GM12878 (cell line): ENCODE measurements around the gene GPR152. TPM values are rescaled to one million over a fixed set of nuclear protein-coding genes. Genes with fewer than 3 reads are reported as not detected.

Source experiments
- ATAC-seq: fragments of 200-7000 bp; cut with Tn5 transposase; 3 replicates; pipeline ENCODE4 v1.9.1; 2020; ENCODE audit warnings: mild to moderate bottlenecking, moderate library complexity
- BruUV-seq: library from RNA; stranded (reverse); fragments of 400-500 nt; replicated peaks from 2 replicates; lab custom pipeline; 2021; lab: Mats Ljungman, UMichigan
- CTCF ChIA-PET: fragments of 300-600 bp; sonication (Branson Sonifier 250); formaldehyde crosslinking; extraction: SDS; loops from one replicate; lab custom pipeline; 2021; ENCODE audit warnings: inconsistent platforms; lab: Yijun Ruan, JAX
- POLR2A ChIA-PET: fragments of 350-600 bp; formaldehyde crosslinking; extraction: SDS; loops from one replicate; lab custom pipeline; 2021; ENCODE audit warnings: inconsistent platforms; lab: Charles Lee
- RAD21 ChIA-PET: fragments of 300-600 bp; sonication (Branson Sonifier 250); formaldehyde crosslinking; loops from one replicate; lab custom pipeline; 2023; ENCODE audit warnings: antibody characterized with exemption; ENCODE audit not compliant: unreplicated experiment; lab: Charles Lee
- SMC1A ChIA-PET: fragments of 300-600 bp; sonication (Branson Sonifier 250); formaldehyde crosslinking; loops from one replicate; lab custom pipeline; 2023; ENCODE audit not compliant: unreplicated experiment, uncharacterized antibody; lab: Charles Lee
- DNase-seq: peaks from one replicate; pipeline ENCODE4 v3.0.0-alpha.2; 2011; ENCODE audit warnings: low read depth, low spot score
- FAIRE-seq: peaks from 3 replicates; lab custom pipeline; 2011; peaks lifted over from hg19 to GRCh38; lab: Jason Lieb, UNC
- H2AFZ ChIP-seq: 2 replicates; pipeline ENCODE4 v1.6.0; 2011; ENCODE audit warnings: low read depth, low read length, control low read depth; ENCODE audit not compliant: control insufficient read depth
- H3K27ac ChIP-seq: 2 replicates; pipeline ENCODE4 v1.5.1; 2011; ENCODE audit warnings: control low read depth; ENCODE audit not compliant: control insufficient read depth, insufficient read depth
- H3K27me3 ChIP-seq, 2 experiments: replicated peaks in 1 of 2; 2 replicates each; pipeline versions ENCODE4 v1.6.0 to v1.6.1; 2011; ENCODE audit warnings: low read length in 1 of 2; ENCODE audit not compliant: control insufficient read depth in 2 of 2, insufficient read depth in 2 of 2
- H3K36me3 ChIP-seq, 2 experiments: 2 replicates each; pipeline ENCODE4 v1.5.1; 2011; ENCODE audit warnings: low read length in 1 of 2; ENCODE audit not compliant: control insufficient read depth in 2 of 2, insufficient read depth in 2 of 2
- H3K4me1 ChIP-seq: 2 replicates; pipeline ENCODE4 v1.6.1; 2011; ENCODE audit warnings: mild to moderate bottlenecking, low read length, moderate library complexity, mixed read lengths; ENCODE audit not compliant: control insufficient read depth, insufficient read depth
- H3K4me2 ChIP-seq: 2 replicates; pipeline ENCODE4 v1.6.0; 2011; ENCODE audit warnings: control low read depth; ENCODE audit not compliant: control insufficient read depth, insufficient read depth
- H3K4me3 ChIP-seq: fragments of 200-600 bp; sonication (generic); 2 replicates; pipeline ENCODE4 v1.5.1; 2016
- H3K79me2 ChIP-seq: 2 replicates; pipeline ENCODE4 v1.6.0; 2011; ENCODE audit warnings: low read length; ENCODE audit not compliant: control insufficient read depth, insufficient read depth
- H3K9ac ChIP-seq: 2 replicates; pipeline ENCODE4 v1.8.0; 2011; ENCODE audit warnings: low read length, control low read depth, mixed read lengths; ENCODE audit not compliant: control insufficient read depth, insufficient read depth
- H3K9me3 ChIP-seq: replicated peaks from 3 replicates; pipeline ENCODE4 v1.5.1; 2011; ENCODE audit warnings: mild to moderate bottlenecking, low read length; ENCODE audit not compliant: control insufficient read depth, insufficient read depth
- H4K20me1 ChIP-seq: 2 replicates; pipeline ENCODE4 v1.6.0; 2011; ENCODE audit not compliant: control insufficient read depth, insufficient read depth
- FOXM1 ChIP-seq: IDR thresholded peaks from 2 replicates; pipeline ENCODE4 v1.6.1; 2012; ENCODE audit warnings: low read depth, mild to moderate bottlenecking, inconsistent platforms, low read length, moderate library complexity
- POLR2AphosphoS5 ChIP-seq: IDR thresholded peaks from 2 replicates; pipeline ENCODE4 v1.6.1; 2011; ENCODE audit warnings: mild to moderate bottlenecking, low read length, inconsistent platforms
- WGBS: methylation state at CpG from one replicate; pipeline ENCODE4 v1.1.6; 2016; ENCODE audit warnings: low lambda C conversion rate; ENCODE audit not compliant: insufficient replicate concordance, insufficient coverage; ENCODE audit errors: missing lambda C conversion rate; 5-methylcytosine and 5-hydroxymethylcytosine counted together
- in situ Hi-C: fragments of 300-500 bp; cut with MboI; formaldehyde crosslinking; loops from 9 replicates; pipeline ENCODE4 v1.14.3; 2018; ENCODE audit warnings: mixed read lengths
- intact Hi-C: fragments of 100-400 bp; cut with micrococcal nuclease; formaldehyde crosslinking; loops from one replicate; pipeline ENCODE4 v1.14.2; 2022; ENCODE audit not compliant: unreplicated experiment
- polyA plus RNA-seq, 11 experiments: library from polyadenylated mRNA; depleted of rRNA in 4 of 11; unstranded in 6 of 11; stranded (reverse) in 5 of 11; fragments of >200 nt; fragmentation: Nextera tagmentation in 4 of 11; fragmentation: Illumina TruSeq in 1 of 11; extraction: Ambion mirVana in 4 of 11; extraction: Trizol in 1 of 11; gene quantifications; 1 replicate in 1 of 11; 2 replicates in 10 of 11; pipeline versions ENCODE4 v1.2.1 to v1.2.3, GENCODE V29; 2011 to 2016; ENCODE audit warnings: inconsistent platforms in 2 of 11, missing spikeins in 2 of 11, low read depth in 1 of 11
- total RNA-seq, 4 experiments: library from RNA; depleted of rRNA in 3 of 4; stranded (reverse); fragments of >200 nt in 3 of 4; fragmentation: Illumina TruSeq in 1 of 4; extraction: Trizol in 1 of 4; gene quantifications; 2 replicates each; pipeline versions ENCODE4 v1.2.1 to v1.2.3, GENCODE V29; 2013 to 2021
- TF ChIP-seq, protein P1 (sequence below): IDR thresholded peaks from 2 replicates; pipeline ENCODE4 v1.6.1; 2011; ENCODE audit warnings: low read depth, low read length, improper control_type of control experiment, borderline replicate concordance

Gene GPR152
- total and polyA plus RNA-seq, 10 of the 15 experiments (the other 5 are each of a cell fraction or from before 2014, with no cell fraction given): not detected

DNA sequence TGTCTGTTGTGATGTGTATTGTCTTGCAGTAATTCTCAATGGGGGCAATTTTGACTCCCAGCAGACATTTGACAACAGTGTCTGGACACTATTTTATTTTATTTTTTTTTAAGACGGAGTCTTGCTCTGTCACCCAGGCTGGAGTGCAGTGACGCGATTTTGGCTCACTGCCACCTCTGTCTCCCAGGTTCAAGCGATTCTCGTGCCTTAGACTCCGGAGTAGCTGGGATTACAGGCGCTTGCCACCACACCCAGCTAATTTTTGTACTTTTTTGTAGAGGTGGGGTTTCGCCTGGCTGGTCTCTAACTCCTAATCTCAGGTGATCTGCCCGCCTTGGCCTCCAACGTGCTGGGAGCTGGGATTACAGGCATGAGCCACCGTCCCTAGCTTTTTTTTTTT lies 22.8 kb downstream of the GPR152 start:
- H3K4me3 ChIP-seq: no peak overlapping the region
- FAIRE-seq: no peak
- WGBS: 95% methylated on average over 11 of the region's 11 CpGs

DNA sequence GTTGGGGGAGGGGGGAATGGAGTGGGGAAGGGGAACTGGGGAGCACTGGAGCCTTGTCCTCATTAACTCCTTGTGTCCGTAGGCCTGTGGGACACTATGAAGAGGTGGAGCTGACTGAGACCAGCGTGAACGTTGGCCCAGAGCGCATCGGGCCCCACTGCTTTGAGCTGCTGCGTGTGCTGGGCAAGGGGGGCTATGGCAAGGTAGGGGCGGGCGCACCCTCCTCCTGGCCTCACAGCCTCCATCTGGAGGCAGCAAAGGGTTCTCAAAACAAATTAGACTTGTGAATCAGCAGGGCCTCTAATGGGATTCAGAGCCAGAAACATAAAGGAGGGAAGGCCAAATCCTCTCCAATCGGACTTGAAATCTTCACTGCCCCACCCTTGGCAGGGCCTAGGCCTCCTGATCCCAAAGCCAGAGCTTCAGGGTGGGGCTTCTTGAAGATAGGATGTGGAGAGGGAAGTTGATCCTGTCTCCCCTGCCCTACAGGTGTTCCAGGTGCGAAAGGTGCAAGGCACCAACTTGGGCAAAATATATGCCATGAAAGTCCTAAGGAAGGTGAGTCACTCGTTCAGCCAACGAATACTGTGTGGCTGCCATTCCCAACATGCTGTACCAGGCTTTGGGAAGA lies 23.4 kb downstream of the GPR152 start:
- FAIRE-seq: no peak

More for the DNA sequence above, 22.8 kb downstream of the GPR152 start:
- no peaks in the 10 kb centered on the region for H3K9me3 ChIP-seq
- POLR2A ChIA-PET: interaction anchor here (0.6 to 4.4 kb wide), 6 partner anchors 9 to 73 kb away, joined by 3 to 28 read pairs (median 14); partner anchors contain the start of genes CORO1B, PPP1CA, PTPRCAP and TBC1D10C
- in situ Hi-C loops: no loop called here
- peak overlapping the region; percentile 81; the same call in 1 of the 2 replicates for H3K4me2 ChIP-seq
- peaks cover 30% of the 10 kb centered on the region for H3K79me2 ChIP-seq
- CTCF ChIA-PET: no interaction called here
- peaks cover 13% of the 10 kb centered on the region for H3K4me1 ChIP-seq
- SMC1A ChIA-PET: no interaction called here
- H4K20me1 ChIP-seq: no peaks in the 10 kb centered on the region
- H2AFZ ChIP-seq: no peak overlapping the region
- no peak overlapping the region for H3K9ac ChIP-seq
- RAD21 ChIA-PET: no interaction called here
- no peak for ATAC-seq
- intact Hi-C loops: no loop called here
- no peaks in the 10 kb centered on the region for H3K27me3 ChIP-seq
- H3K27ac ChIP-seq: no peak overlapping the region
- DNase-seq: no peak
- H3K36me3 ChIP-seq: peaks cover 6 to 9% of the 10 kb centered on the region in 2 experiments; a peak in 3 of 4 replicates
- BruUV-seq: no TSS peak
- peak; percentile 2; the same call in 1 of the 2 replicates for TF ChIP-seq POLR2AphosphoS5
- TF ChIP-seq, protein P1, sequence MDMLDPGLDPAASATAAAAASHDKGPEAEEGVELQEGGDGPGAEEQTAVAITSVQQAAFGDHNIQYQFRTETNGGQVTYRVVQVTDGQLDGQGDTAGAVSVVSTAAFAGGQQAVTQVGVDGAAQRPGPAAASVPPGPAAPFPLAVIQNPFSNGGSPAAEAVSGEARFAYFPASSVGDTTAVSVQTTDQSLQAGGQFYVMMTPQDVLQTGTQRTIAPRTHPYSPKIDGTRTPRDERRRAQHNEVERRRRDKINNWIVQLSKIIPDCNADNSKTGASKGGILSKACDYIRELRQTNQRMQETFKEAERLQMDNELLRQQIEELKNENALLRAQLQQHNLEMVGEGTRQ: no peak

More for the DNA sequence above, 23.4 kb downstream of the GPR152 start:
- Histone ChIP-seq H3K36me3 (peaks cover 2 to 5% of the 10 kb centered on the region in 2 experiments; a peak in 3 of 4 replicates), H3K79me2 (peaks cover 24% of the 10 kb centered on the region), H2AFZ (no peak overlapping the region), H3K9ac (peak overlapping the region; percentile 93), H4K20me1 (no peaks in the 10 kb centered on the region), H3K27me3 (no peaks in the 10 kb centered on the region), H3K27ac (peak overlapping the region; percentile 69), H3K4me2 (peak overlapping the region; percentile 81), H3K4me3 (peak overlapping the region; percentile 100), H3K9me3 (no peaks in the 10 kb centered on the region), H3K4me1 (peaks cover 7% of the 10 kb centered on the region)
- in situ Hi-C loops (no loop called here), intact Hi-C loops (no loop called here)
- ChIA-PET POLR2A (interaction anchor here (0.6 to 4.4 kb wide), 15 partner anchors 9 to 76 kb away, joined by 3 to 28 read pairs (median 4); partner anchors contain the start of genes AIP, CORO1B, PPP1CA and PTPRCAP), CTCF (interaction anchor here (1.1 to 1.2 kb wide), 3 partner anchors 8 to 199 kb away, joined by 3 to 4 read pairs (median 3); partner anchors contain the start of genes PPP1CA and PTPRCAP), SMC1A (interaction anchor here (1.0 to 1.7 kb wide), 2 partner anchors 28 to 30 kb away, joined by 3 to 10 read pairs; partner anchors contain the start of gene PPP1CA), RAD21 (interaction anchor here (1.3 to 2.1 kb wide), 5 partner anchors 8 to 83 kb away, joined by 3 to 8 read pairs (median 5); partner anchors contain the start of genes PTPRCAP and TBC1D10C)
- WGBS: 33% methylated on average over 12 of the region's 12 CpGs
- TSS peak; percentile 68 for BruUV-seq
- peak; percentile 59; the same call in 1 of the 2 replicates for TF ChIP-seq POLR2AphosphoS5
- no peak for TF ChIP-seq FOXM1
- ATAC-seq (peak; percentile 1; the same call in 2 of the 3 replicates), DNase-seq (no peak)
